ENCODE measurements around the gene SREBF2. TPM values are rescaled to one million over a fixed set of nuclear protein-coding genes. Genes with fewer than 3 reads are reported as not detected.

SREBF2 gene
- total and polyA plus RNA-seq, 2 donors (not counting 3 experiments of a cell fraction or from before 2014, with no cell fraction given): 101 to 136 TPM

- no peak overlapping the region for H3K4me2 ChIP-seq (ENCODE audit: insufficient read depth, low read length)
- POLR2A ChIA-PET: no interaction called here
- no peak for FAIRE-seq
These were observed 45.6 kb upstream of the SREBF2 start for GRCh38 chr22:41787331-41787730.

GRCh38 chr22:41793871-41794270 lies 39.0 kb upstream of the SREBF2 start:
- DNase-seq (ENCODE audit: low read depth, low spot score) (no peak), FAIRE-seq (no peak)
- Histone ChIP-seq H3K4me1 (ENCODE audit: control insufficient read depth, extremely low read depth, insufficient read depth, low read length) (no peaks in the 10 kb centered on the region), H3K9me1 (replicated peaks; ENCODE audit: control insufficient read depth, extremely low read depth, insufficient read depth, low read length) (no peaks in the 10 kb centered on the region), H3K36me3 (ENCODE audit: control insufficient read depth in 2 of 2, extremely low read depth in 1 of 2, insufficient read depth in 2 of 2, low read length in 2 of 2) (no peaks in the 10 kb centered on the region), H3K4me2 (ENCODE audit: insufficient read depth, low read length) (no peak overlapping the region), H3K9ac (replicated peaks; ENCODE audit: extremely low read depth, insufficient read depth, low read length) (no peak overlapping the region), H3K27me3 (ENCODE audit: control insufficient read depth in 2 of 2, insufficient read depth in 2 of 2, low read length in 2 of 2) (no peaks in the 10 kb centered on the region), H4K20me1 (replicated peaks; ENCODE audit: control insufficient read depth, extremely low read depth, insufficient read depth, low read length) (no peaks in the 10 kb centered on the region), H3K4me3 (replicated peaks in 1 of 3; ENCODE audit: insufficient read depth in 1 of 3, low read depth in 1 of 3, low read length in 3 of 3) (no peak overlapping the region), H3K79me2 (ENCODE audit: control insufficient read depth, insufficient read depth, low read length) (no peaks in the 10 kb centered on the region), H3K9me3 (replicated peaks; ENCODE audit: control insufficient read depth, insufficient read depth, low read length) (no peaks in the 10 kb centered on the region), H2AFZ (ENCODE audit: low read depth, low read length) (no peak overlapping the region), H3K27ac (ENCODE audit: insufficient read depth, low read depth, low read length) (no peak overlapping the region)
- dilution Hi-C loops (cut with MboI; ENCODE audit: extremely low pct_ligation_motif_present, low sequenced_read_pairs): no loop called here
- TF ChIP-seq, protein P1, sequence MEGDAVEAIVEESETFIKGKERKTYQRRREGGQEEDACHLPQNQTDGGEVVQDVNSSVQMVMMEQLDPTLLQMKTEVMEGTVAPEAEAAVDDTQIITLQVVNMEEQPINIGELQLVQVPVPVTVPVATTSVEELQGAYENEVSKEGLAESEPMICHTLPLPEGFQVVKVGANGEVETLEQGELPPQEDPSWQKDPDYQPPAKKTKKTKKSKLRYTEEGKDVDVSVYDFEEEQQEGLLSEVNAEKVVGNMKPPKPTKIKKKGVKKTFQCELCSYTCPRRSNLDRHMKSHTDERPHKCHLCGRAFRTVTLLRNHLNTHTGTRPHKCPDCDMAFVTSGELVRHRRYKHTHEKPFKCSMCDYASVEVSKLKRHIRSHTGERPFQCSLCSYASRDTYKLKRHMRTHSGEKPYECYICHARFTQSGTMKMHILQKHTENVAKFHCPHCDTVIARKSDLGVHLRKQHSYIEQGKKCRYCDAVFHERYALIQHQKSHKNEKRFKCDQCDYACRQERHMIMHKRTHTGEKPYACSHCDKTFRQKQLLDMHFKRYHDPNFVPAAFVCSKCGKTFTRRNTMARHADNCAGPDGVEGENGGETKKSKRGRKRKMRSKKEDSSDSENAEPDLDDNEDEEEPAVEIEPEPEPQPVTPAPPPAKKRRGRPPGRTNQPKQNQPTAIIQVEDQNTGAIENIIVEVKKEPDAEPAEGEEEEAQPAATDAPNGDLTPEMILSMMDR (IDR thresholded peaks at IDR 0.05; ENCODE audit: extremely low read depth in 1 of 2, insufficient read depth in 1 of 2, low read depth in 1 of 2, low read length in 2 of 2): no peak
- TF ChIP-seq, protein P2, sequence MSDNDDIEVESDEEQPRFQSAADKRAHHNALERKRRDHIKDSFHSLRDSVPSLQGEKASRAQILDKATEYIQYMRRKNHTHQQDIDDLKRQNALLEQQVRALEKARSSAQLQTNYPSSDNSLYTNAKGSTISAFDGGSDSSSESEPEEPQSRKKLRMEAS (IDR thresholded peaks at IDR 0.05; ENCODE audit: insufficient read depth, insufficient read length): no peak
- TF ChIP-seq EZH2 (IDR thresholded peaks at IDR 0.05; ENCODE audit: borderline replicate concordance, low read depth, low read length, severe bottlenecking) (no peak), GATA2 (IDR thresholded peaks at IDR 0.05; ENCODE audit: insufficient read depth, insufficient read length, low read depth, low read length) (no peak), MYC (IDR thresholded peaks at IDR 0.05; ENCODE audit: low read depth, low read length) (no peak), FOS (IDR thresholded peaks at IDR 0.05; ENCODE audit: borderline replicate concordance, insufficient read depth, low read length) (no peak), JUN (IDR thresholded peaks at IDR 0.05; ENCODE audit: borderline replicate concordance, insufficient read depth, insufficient read length, low read depth) (no peak), POLR2A (IDR thresholded peaks at IDR 0.05; ENCODE audit: low read depth, low read length) (no peak), POLR2AphosphoS5 (IDR thresholded peaks at IDR 0.05; ENCODE audit: insufficient read depth, low read depth, low read length) (no peak)
- POLR2A ChIA-PET: no interaction called here
- no TSS peak for BruUV-seq (replicated peaks)
- CTCF ChIA-PET: no interaction called here
- intact Hi-C loops (cut with micrococcal nuclease): no loop called here

More at GRCh38 chr22:41787331-41787730, 45.6 kb upstream of the SREBF2 start:
- H3K4me1 ChIP-seq (ENCODE audit: control insufficient read depth, extremely low read depth, insufficient read depth, low read length): no peaks in the 10 kb centered on the region
- H3K9me1 ChIP-seq (replicated peaks; ENCODE audit: control insufficient read depth, extremely low read depth, insufficient read depth, low read length): no peaks in the 10 kb centered on the region
- no peak overlapping the region for H3K9ac ChIP-seq (replicated peaks; ENCODE audit: extremely low read depth, insufficient read depth, low read length)
- H2AFZ ChIP-seq (ENCODE audit: low read depth, low read length): no peak overlapping the region
- H3K36me3 ChIP-seq (ENCODE audit: control insufficient read depth in 2 of 2, extremely low read depth in 1 of 2, insufficient read depth in 2 of 2, low read length in 2 of 2): no peaks in the 10 kb centered on the region
- dilution Hi-C loops (cut with MboI; ENCODE audit: extremely low pct_ligation_motif_present, low sequenced_read_pairs): no loop called here
- H3K9me3 ChIP-seq (replicated peaks; ENCODE audit: control insufficient read depth, insufficient read depth, low read length): no peaks in the 10 kb centered on the region
- H4K20me1 ChIP-seq (replicated peaks; ENCODE audit: control insufficient read depth, extremely low read depth, insufficient read depth, low read length): no peaks in the 10 kb centered on the region
- intact Hi-C loops (cut with micrococcal nuclease): no loop called here
- no peak for TF ChIP-seq MYC (IDR thresholded peaks at IDR 0.05; ENCODE audit: low read depth, low read length)
- TF ChIP-seq, protein P2 (IDR thresholded peaks at IDR 0.05; ENCODE audit: insufficient read depth, insufficient read length): no peak
- TF ChIP-seq JUN (IDR thresholded peaks at IDR 0.05; ENCODE audit: borderline replicate concordance, insufficient read depth, insufficient read length, low read depth): no peak
- TF ChIP-seq POLR2AphosphoS5 (IDR thresholded peaks at IDR 0.05; ENCODE audit: insufficient read depth, low read depth, low read length): no peak
- no peaks in the 10 kb centered on the region for H3K27me3 ChIP-seq (ENCODE audit: control insufficient read depth in 2 of 2, insufficient read depth in 2 of 2, low read length in 2 of 2)
- no peaks in the 10 kb centered on the region for H3K79me2 ChIP-seq (ENCODE audit: control insufficient read depth, insufficient read depth, low read length)
- H3K4me3 ChIP-seq (replicated peaks in 1 of 3; ENCODE audit: insufficient read depth in 1 of 3, low read depth in 1 of 3, low read length in 3 of 3): no peak overlapping the region
- CTCF ChIA-PET: interaction anchor here (0.7 to 2.4 kb wide), 5 partner anchors 10 to 41 kb away, joined by 3 to 15 read pairs (median 6); partner anchors contain the start of gene CCDC134
- H3K27ac ChIP-seq (ENCODE audit: insufficient read depth, low read depth, low read length): no peak overlapping the region
- BruUV-seq (replicated peaks): no TSS peak
- DNase-seq (ENCODE audit: low read depth, low spot score): no peak

Measured in endothelial cell of umbilical vein (primary cell).